Ramos (cell line): ENCODE results near the gene KRT17.
"Not testable (repeated sequence)": the region's sequence is repeated elsewhere in the genome, so short reads cannot be mapped to it uniquely, and the experiment has no call there.

Experiments used
- in situ Hi-C: fragments of 300-500 bp; cut with MboI; formaldehyde crosslinking; loops from one replicate; pipeline ENCODE4 v1.14.3; 2022; ENCODE audit warnings: low sequenced_read_pairs; ENCODE audit not compliant: unreplicated experiment

The KRT17 gene

DNA sequence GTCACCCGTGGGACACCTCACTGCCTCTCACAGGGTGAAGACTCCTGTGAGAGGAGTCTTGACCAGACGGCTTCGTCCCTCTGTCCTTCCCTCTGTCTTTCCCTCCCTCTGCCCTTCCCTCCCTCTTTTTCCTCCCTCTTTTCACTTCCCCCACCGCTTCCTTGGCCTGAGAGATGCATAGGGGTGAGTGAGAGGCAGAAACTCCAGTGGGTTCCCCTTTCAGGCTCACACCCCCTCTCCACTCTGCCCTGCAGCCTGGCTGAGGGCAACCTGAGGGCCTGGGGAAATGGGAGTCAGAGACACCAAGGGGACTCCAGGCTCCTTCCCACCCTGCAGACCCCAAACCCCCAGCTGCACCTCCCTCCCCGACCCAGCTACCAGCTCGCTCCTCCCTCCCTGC lies 14.6 kb upstream of the KRT17 start:
- in situ Hi-C loops: no loop called here

DNA sequence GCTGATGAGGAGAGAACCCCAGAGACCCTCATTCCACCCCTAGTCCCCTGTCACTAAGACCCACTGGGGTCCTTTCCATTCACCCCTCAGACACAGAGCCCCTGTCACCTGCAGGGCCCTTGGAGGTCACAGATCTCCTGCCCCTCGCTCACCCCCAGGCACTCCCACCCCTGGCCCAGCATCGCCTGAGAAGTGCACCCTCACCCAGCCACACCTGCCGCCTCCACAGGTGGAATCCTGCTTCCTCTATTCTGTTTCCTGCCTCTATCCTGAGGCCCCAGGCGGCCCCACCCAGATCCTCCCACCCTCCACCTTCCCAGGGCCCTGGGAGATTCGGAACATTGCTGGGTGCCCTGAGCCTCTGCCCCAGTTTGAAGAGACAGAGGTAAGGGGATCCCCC lies 13.8 kb upstream of the KRT17 start:
- in situ Hi-C loops: no loop called here

DNA sequence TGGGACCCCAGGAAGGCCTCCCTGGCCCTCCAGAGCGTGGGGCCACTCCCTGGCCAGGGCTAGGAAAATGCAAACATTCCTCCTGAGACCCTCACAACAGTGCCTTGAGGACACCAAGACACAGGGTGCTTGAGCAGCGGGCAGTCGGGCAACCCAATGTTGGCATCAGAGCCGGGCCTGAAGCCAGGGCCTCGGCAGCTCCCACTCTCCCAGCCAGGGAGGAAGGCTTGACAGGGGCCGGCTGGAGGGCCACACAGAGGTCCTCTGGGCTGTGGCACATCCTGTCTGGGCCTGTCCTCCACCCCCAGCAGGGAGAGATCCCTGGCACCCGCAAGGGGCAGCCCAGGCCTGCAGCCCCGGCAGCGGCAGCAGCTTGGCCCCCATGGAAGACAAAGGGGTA lies 12.3 kb upstream of the KRT17 start:
- in situ Hi-C loops: no loop called here

DNA sequence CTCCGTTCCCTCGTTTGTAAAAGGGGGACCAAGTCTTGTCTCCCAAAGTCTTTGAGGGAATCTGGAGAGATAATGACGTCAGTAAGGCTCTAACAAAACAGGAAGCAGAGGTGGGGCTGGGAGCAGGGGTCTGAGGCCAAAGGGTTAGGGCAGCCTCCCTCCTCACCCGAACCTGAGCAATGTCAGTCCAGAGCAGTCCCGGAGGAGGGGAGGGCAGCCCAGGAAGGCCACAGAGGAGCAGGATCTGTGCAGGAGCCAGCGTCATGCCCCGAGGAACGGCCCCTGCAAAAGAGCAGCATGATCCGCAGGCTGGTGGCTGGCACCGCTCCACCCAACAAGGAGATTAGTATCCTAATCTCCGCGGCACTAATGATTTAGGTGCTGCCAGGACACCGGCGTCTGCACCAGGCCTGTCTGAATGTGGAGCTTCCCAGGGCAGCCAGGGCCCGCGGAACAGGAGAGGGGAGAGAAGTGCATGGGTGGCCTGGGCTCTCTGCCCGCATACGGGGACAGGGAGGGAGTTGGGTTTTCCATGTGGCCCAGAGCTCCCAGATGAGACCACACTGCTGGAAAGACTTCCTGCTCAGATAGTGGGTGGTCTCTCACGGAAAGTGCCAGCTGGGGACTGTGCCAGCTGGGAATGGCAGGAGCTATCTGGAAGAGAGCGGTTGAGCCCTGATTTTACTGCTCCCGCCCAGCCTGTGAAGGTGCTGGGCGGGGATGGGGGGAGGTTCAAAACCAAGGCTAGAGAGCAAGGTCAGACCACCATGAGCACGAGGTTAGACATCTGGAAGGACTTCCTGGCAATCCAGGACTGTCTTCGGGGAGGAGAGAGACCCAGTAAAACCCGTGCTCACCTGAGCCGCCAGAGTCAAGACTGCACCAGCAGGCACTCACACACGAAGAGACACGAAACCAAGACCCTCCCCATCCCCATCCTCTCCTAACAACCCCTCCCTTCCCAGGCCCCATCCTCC lies 11.0 kb upstream of the KRT17 start:
- in situ Hi-C loops: no loop called here

DNA sequence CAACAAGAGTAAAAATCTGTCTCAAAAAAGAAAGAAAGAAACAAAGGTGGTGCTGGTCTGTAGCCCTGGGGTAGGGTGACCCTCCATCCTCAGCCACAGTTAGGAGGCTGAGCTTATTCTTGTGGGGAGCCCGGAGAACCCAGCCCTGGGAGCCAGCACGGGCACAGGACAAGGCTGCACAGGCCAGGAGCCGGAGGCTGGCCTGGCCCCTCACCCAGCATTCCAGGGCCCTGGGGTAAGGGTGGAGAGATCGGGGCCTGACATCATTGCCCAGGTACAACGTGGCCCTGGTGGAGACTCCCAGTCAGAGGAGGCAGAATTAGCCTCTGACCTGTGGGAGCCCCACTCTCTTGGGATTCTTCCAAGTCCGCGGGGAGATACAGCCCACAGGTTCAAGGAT lies 10.3 kb upstream of the KRT17 start:
- in situ Hi-C loops: no loop called here

DNA sequence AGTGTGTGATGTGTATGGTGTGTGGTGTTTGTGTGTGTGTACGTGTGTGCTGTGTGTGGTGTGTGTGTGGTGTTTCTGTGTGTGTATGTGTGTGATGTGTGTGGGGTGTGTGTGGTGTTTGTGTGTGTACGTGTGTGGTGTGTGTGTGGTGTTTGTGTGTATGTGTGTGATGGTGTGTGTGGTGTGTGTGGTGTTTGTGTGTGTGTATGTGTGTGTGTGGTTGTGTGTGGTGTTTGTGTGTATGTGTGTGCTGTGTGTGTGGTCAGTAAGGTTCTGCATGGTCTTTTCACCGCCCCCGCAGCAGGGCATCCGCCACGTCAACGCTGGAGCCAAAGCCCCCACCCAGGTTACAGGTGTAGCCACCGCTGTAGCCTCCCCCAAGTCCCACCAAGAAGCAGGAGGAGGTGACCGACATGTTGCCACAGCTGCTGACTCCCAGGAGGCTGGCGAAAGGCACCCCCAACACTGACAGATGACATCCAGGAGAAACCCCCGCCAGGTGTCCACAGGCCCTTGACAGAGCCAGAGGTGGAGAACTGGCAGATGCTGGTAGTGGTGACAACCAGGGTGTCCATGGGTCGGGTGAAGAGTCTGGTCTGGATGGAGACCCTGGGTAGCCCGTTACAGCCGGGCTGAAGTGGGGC lies 9.3 kb upstream of the KRT17 start:
- in situ Hi-C loops: no loop called here

DNA sequence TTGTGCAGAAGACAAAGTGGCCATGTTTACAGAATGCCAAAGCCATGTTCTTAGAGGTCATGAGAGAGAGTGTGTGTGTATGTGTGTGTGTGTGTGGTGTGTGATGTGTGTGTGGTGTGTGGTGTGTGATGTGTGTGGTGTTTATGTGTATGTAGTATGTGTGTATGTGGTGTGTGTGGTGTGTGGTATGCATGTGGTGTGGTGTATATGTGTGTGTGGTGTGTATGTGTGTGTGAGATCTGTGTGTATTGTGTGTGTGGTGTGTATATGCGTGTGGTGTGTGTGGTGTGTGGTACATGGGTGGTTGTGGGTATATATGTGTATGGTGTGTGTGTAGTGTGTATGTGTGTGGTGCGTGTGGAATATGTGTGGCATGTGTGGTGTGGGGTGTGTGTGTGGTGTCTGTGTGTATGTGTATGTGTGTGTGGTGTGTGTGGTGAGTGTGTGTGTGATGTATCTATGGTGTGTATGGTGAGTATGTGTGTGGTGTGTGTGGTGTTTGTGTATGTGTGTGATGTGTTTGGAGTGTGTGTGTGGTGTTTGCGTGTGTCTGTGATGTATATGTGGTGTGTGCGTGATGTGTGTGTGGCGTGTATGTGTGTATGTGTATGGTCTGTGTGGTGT lies 8.2 kb upstream of the KRT17 start:
- in situ Hi-C loops: no loop called here

DNA sequence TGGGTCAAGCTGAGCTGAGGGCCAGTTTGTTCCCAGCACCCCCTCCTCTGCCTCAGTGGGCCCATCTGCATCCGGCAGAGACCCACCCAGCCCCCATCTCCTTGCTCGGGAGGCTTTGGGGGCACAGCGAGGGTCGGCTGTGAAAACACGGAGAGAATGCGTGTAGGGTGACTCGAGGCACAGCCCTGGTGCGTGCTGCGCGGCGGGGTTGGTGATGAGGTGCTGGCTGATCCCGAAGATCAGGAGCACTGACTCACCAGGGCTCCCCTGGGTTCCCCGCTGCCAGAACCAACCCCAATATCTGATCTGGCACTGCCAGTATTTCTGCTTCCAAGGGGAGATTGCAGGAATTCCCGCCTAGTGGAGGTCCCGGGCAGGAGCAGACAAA lies 7.5 kb upstream of the KRT17 start:
- in situ Hi-C loops: no loop called here

DNA sequence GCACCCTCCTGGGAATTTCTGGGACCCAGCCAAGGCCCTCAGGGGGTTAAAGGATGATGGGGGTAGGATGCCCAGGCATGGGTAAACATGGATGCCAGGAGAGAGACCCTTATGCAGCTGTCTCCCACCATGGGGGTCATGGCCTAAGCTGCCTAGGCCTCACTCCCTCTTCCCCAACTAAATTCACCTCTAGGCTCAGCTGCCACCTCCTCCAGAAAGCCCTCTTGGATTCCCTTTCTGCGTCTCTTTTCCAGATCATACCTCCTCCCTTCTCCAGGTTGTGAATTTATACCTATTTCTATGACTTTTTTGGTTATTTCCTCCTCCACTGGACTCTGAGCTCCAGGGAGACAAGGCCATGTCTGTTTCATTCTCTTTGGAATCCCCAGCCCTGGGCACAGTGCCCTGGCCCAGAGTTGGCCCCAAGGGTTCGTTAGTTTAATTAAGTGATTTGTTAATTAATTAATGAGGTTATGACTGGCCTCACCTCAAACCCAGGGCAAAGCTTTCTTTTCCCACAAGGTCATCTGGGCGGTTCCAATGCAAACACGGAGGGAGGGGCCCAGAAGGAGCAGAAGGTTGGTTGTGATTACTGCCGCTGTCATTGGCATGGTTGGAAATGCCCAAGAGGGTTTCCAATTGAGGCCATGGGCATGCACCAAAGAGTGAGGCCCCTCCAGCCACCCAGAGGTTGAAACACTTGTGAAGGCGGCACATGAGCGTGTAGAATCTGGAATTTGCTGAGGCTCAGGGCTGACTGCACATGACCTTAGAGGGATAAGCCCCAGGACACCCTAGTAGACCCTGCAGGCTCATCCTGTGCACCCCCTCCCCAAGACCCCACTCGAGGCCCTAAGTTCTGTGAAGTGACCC lies 6.9 kb upstream of the KRT17 start:
- in situ Hi-C loops: no loop called here

DNA sequence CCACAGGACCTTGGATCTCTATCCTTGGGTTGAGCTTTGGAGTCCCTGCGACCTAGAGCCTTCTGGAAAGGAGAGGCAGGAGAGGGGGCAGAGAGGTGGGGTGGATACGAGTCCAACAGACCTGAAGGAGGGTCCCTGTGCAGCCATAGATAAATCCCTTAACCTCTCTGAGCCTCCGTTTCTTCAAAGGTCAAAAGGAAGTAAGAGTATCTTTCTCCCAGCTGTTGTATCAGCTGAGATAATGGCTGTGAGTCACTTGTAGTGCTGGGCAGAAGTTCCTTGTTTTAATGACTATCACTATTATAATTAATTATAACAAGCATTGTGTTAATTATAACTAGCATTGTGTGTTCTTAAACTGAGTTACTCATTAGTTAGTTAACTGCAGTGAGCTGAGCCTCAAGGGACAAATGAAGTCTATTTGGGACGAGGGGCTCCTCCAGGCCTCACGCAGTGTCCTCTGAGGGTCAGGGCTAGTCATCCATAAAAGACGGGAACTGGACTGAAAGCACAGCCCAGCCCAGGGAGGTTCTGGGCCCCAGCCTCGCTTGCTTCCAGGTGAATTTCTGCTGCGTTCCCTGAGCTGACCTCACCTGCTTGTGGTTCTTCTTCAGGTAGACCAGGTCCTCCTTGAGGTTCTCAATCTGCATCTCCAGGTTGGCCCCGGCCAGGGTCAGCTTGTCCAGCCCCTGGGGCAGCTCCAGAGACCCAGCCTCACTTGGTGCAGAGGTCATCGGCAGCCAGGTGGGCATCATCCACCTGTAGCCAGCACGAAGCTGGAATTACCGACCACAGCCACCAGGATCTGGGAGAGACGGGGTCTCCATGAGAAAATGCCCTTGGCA lies 5.7 kb upstream of the KRT17 start:
- in situ Hi-C loops: no loop called here

DNA sequence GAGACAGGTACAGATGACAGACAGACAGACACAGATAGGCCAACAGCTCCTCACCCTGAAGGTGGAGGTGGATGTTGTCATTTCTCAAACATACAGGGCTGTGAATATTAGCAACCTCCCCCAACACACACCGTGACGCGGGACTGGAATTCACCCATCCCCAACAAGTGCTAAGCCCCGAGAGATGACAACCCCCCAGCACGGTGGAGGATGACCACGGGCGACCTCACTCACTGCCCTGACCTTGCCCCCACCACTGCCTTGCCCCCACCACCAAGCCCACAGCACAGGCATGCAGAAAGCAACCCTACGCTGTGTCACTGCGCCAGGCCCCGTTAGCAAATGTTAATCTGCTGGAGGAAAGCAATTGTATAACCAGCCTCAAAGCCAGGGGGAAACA lies 4.9 kb upstream of the KRT17 start:
- in situ Hi-C loops: no loop called here

DNA sequence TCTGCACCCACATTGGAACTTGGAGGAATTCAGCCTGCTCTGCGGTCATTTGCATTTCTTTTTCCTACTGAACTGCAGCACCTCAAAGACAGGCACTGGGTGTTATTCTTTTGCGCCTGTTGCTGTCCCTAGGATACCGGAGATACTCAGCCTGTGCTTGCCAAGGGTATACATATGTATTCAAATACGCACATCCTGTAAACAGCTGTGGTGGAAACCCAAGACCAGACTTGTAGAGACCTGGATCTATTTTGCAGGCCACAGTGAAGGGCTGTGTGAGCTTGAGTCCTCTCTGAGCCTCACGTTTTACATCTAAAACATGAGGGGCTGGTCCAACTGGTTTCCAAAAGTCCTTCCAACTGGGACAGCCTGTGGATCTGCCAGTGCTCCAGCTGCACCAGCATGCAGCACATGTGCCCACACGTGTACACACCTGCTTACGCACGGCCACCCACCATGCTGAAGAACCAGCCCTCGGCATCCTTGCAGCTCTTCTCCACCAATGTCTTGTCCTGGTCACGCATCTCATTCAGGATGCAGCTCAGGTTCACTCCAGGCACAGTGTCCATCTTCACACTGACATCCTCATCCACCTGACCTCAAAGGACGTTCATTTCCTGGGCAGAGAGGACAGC lies 4.4 kb upstream of the KRT17 start:
- in situ Hi-C loops: not testable (repeated sequence)

DNA sequence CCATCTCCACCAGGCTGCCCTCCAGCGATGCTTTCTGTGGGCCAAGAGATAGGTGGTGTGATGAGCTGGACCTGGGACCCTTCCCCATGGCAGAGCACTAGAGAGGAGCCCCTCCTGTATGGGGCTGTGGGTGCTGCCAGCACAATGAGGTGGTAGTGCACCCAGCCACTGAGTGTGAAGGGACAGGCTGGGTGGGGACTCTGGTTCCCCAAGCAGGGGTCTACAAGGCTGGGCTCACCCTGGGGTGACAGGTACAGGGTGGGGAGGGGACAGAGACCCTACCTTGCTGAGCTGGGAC lies 3.6 kb upstream of the KRT17 start:
- in situ Hi-C loops: not testable (repeated sequence)

DNA sequence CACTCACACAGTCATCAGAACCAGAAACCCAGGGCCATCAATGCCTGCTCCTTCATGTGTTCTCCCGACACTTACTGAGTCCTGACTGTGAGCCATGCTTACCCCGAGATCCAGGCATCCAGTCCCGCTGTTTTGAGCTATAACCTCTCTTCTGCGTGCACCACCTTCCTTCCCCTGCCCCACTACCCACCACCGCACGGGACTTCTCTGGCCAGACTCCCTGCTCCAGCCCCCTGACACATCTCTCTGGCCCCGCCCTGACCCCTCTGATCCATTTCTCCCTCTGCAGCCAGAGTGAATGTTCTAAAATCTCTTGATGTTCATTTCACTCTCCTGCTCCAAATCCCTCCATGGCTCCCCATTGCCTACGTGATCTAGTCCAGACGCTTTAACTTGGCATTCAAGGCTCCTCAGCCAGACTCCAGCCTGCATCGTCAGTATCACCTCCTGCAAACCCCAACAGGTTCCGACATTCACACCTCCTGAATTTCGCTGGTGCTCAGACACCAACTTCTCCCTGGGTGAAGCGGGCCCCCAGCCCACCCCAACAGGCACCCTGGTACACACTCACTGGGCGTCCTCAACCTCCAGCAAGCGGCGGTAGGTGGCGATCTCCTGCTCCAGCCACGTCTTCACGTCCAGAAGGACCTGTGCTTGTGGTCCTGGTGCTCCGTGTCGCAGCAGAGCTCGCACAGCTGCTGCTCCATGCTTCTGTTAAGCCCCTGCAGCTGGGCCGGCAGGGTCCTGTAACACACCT lies 3.1 kb upstream of the KRT17 start:
- in situ Hi-C loops: no loop called here

DNA sequence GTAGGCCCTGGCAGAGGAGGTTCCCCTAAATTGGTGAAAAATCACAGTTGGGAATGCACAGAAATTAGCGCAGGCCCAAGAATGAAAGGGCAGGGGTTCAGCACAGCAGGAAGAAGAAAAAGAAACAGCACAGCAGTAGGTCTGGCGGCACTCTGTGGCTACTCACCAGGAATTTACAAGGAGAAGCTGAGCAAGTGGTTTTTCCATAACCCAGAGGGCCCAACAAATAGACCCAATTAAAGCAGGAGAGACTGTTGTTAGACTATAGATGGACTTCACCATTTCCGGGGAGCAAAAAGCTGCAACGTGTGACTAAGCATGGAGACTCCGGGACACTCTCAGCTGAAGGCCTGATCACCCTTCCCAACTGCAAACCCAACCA lies 2.5 kb upstream of the KRT17 start:
- in situ Hi-C loops: not testable (repeated sequence)

DNA sequence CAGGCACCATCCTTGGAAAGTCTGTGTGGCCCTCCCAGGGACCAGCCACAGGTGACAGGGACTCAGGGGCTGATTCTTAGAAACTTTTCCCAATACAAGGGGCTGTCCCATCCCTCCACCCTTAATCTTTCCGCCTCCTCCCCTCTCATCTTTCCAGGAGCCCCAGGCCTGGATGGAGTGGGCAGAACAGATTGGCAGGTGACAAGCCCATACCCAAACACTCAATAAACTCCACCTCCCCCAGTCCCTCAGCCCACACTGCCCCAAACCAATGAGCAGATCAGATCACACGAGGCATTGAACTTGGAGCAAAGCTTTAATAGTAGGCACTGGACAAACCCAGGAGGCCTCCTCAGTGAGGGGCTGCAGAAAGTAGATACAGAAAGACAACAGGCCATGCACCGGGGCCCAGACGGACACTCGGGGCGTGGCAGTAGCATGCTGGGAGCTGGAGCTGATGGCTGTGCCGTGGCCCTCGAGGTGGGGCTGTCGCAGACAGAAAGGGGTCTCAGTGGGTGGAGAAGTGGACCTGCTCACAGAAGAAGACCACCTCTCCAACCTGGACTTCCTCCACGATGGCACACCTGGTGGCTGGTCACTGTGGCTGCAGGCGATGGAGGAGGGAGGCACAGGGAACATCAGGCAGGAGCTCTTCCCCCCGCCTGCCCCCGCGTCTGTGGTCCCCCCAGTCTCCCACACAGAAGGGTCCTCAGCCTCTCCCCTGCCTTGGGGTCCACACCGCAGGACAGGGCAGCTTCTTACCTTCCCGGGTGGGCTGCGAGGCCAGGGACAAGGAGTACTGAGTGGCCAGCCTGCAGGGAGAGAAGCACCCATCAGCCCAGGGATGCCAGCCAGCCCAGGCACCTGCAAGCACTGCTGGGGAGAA lies 1.9 kb upstream of the KRT17 start:
- in situ Hi-C loops: not testable (repeated sequence)

DNA sequence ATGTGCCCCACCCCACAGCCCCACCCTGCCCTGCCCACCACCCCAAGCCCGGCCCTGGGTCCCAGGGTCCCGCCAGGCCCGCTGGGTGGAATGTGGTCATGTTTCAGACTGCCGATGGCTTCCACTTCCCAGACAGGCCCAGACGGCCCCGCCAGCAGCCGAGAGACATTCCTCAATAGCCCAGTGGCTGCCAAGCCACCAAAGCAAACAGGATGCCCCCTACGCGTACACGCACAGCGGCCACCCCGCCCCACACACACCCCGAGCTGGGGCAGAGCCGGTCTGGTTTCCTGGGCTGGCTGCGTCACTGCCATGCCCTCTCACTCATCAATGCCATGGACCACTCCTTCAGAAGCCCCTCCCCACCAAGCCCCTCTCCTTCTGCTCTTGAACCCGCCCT lies 1.2 kb upstream of the KRT17 start:
- in situ Hi-C loops: no loop called here
